Right cardiac atrium (tissue), 5 donors: Measurements from ENCODE around the gene ATP8B3. TPM values are rescaled to one million over a fixed set of nuclear protein-coding genes. Genes with fewer than 3 reads are reported as not detected.

Experiments
- ATAC-seq, 2 donors: fragments of 200-7000 bp; cut with Tn5 transposase; one replicate each; pipeline versions ENCODE4 v1.8.0 to v1.9.1; 2020; ENCODE audit warnings: moderate library complexity in 2 of 2, mild to moderate bottlenecking in 1 of 2
- DNase-seq, 3 donors: peaks; one replicate each; pipeline ENCODE4 v3.0.0-alpha.2; 2020
- H3K27ac ChIP-seq: one replicate; pipeline ENCODE4 v1.5.1; 2013; ENCODE audit warnings: mild to moderate bottlenecking, low read length, control low read depth, moderate library complexity
- H3K27me3 ChIP-seq: one replicate; pipeline ENCODE4 v1.6.1; 2013; ENCODE audit not compliant: control insufficient read depth, insufficient read depth
- H3K4me1 ChIP-seq: one replicate; pipeline ENCODE4 v1.6.1; 2013; ENCODE audit warnings: low read length; ENCODE audit not compliant: control insufficient read depth, insufficient read depth
- H3K4me3 ChIP-seq: one replicate; pipeline ENCODE4 v1.5.1; 2013; ENCODE audit warnings: low read length, control low read depth
- H3K9me3 ChIP-seq: one replicate; pipeline ENCODE4 v1.6.1; 2013; ENCODE audit warnings: low read length; ENCODE audit not compliant: control insufficient read depth
- WGBS: extraction: QIAGEN DNeasy Blood & Tissue Kit; methylation state at CpG from one replicate; pipeline ENCODE4 v1.1.7; 2013; 5-methylcytosine and 5-hydroxymethylcytosine counted together
- intact Hi-C, 4 donors: fragments of 100-400 bp; cut with DNase I; formaldehyde crosslinking; loops; one replicate each; pipeline versions ENCODE4 v1.11.0 to v1.14.0; 2022 to 2023
- polyA plus RNA-seq: library from polyadenylated mRNA; stranded (reverse); fragments of 200-250 nt; gene quantifications from one replicate; pipeline ENCODE4 v1.2.3, GENCODE V29; 2013
- total RNA-seq, 4 donors: library from RNA; stranded (reverse); fragmentation: NEBNext Ultra II Directional; extraction: Animal tissue kit (Norgen Biotek cat#: 25700); gene quantifications; one replicate each; pipeline ENCODE4 v1.2.1, GENCODE V29; 2021
- donor health status: healthy with polysubstance abuse.
- donor health status: DM: no; HTN: yes; CAD: no.
- donor health status: DM: no; HTN: no; CAD: no.
- donor health status: DM: no; HTN: yes; CAD: no; lungs with severe emphysema.
- donor health status: DM: yes; HTN: yes; CAD: no.

ATP8B3 gene
- total and polyA plus RNA-seq, 5 donors, result 0.53 to 1.9 (median 1.4) TPM

GRCh38 chr19:1787116-1787515 is 25.0 kb downstream of the ATP8B3 start:
- WGBS, result 70% methylated on average over 8 of the region's 8 CpGs
- Histone ChIP-seq H3K4me3 (no peak overlapping the region), H3K4me1 (no peaks in the 10 kb centered on the region), H3K9me3 (peaks cover 1% of the 10 kb centered on the region), H3K27ac (no peak overlapping the region), H3K27me3 (no peaks in the 10 kb centered on the region)
- intact Hi-C loops, result no loop called here
- DNase-seq (peak in 1 of 3 donors; percentile 12), ATAC-seq (no peak)

DNA sequence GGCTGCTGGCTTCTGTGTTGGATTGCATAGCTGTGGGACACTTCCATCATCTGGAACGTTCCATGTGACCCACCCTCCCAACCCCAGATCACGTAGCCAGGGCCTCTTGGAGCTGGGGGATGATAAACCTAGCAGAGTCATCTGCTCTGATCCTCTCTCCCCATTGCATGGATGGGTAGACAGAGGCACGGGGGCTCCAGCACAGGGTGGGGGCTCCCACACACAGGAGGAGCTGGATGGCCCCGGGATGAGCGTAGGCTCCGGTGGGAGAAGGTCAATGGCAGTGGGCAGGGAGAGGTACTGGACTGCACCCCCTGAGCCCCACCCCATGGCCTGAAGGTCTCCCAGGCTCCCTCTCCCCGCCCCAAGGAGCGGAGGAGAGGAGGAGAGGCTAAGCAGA is 25.4 kb downstream of the ATP8B3 start:
- no peak for ATAC-seq
- Histone ChIP-seq H3K4me1 (no peaks in the 10 kb centered on the region), H3K9me3 (peaks cover 2% of the 10 kb centered on the region), H3K4me3 (no peak overlapping the region), H3K27ac (no peak overlapping the region), H3K27me3 (no peaks in the 10 kb centered on the region)
- WGBS, result 86% methylated on average over 8 of the region's 8 CpGs
- intact Hi-C loops, result no loop called here
- peak in 1 of 3 donors; percentile 30 for DNase-seq

GRCh38 chr19:1785310-1785709 is 26.8 kb downstream of the ATP8B3 start:
- intact Hi-C loops, result no loop called here
- H3K27me3 ChIP-seq, result no peaks in the 10 kb centered on the region

DNA sequence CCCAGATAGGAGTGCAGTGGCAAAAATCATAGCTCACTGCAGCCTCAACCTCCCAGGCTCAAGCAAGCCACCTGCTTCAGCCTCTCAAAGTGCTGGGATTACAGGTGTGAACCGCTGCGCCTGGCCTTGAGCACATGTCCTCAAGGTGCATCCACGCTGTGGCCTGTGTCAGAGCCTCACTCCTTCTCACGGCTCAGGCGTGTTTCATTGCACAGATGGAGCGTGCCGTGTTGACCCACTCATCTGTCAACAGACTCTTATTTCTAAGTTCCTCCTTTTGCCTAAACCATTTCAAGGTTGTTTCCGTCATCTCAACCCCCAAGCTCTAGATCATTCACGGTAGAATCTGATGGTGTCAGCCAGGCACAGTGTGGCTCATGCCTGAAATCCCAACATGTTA is 28.2 kb downstream of the ATP8B3 start:
- DNase-seq (peak in 1 of 3 donors; percentile 21), ATAC-seq (no peak)
- Histone ChIP-seq H3K4me1 (no peaks in the 10 kb centered on the region), H3K9me3 (peaks cover 2% of the 10 kb centered on the region), H3K27me3 (no peaks in the 10 kb centered on the region), H3K27ac (no peak overlapping the region), H3K4me3 (no peak overlapping the region)
- 83% methylated on average over 9 of the region's 9 CpGs for WGBS
- intact Hi-C loops, result no loop called here

More at GRCh38 chr19:1785310-1785709, 26.8 kb downstream of the ATP8B3 start:
- peak in 1 of 3 donors; percentile 22 for DNase-seq
- Histone ChIP-seq H3K4me1 (no peaks in the 10 kb centered on the region), H3K9me3 (peaks cover 2% of the 10 kb centered on the region), H3K4me3 (no peak overlapping the region), H3K27ac (no peak overlapping the region)
- 93% methylated on average over 19 of the region's 19 CpGs for WGBS
- no peak for ATAC-seq

DNA sequence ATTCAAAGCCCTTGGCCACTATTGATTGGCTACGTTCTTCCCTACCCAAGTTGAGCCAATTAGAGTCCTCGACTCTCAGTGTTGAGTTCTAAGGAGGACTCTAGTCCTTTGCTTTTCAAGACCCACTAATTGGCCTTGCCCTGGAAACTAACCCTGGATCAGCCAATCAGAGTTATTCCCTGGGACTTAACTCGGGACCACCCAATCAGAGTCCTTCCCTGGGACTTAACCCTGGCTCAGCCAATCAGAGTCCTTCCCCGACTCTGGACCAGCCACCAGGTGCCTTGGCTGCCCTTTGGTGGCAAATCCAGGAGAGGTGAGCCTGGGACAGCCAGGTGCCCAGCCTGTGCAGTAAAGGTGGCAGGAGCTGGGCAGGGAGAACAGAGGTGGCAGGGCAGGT is 28.7 kb downstream of the ATP8B3 start:
- ATAC-seq (no peak), DNase-seq (peak in 1 of 3 donors; percentile 6)
- Histone ChIP-seq H3K4me1 (no peaks in the 10 kb centered on the region), H3K27me3 (no peaks in the 10 kb centered on the region), H3K9me3 (peaks cover 2% of the 10 kb centered on the region), H3K4me3 (no peak overlapping the region), H3K27ac (no peak overlapping the region)
- intact Hi-C loops, result no loop called here
- WGBS, result 91% methylated on average over 4 of the region's 4 CpGs

GRCh38 chr19:1782521-1782920 is 29.6 kb downstream of the ATP8B3 start:
- intact Hi-C loops, result no loop called here
- Histone ChIP-seq H3K4me1 (no peaks in the 10 kb centered on the region), H3K27ac (no peak overlapping the region), H3K27me3 (no peaks in the 10 kb centered on the region), H3K4me3 (no peak overlapping the region), H3K9me3 (peaks cover 2% of the 10 kb centered on the region)
- no peak for ATAC-seq
- 64% methylated on average over 7 of the region's 7 CpGs for WGBS
- DNase-seq, result no peak

DNA sequence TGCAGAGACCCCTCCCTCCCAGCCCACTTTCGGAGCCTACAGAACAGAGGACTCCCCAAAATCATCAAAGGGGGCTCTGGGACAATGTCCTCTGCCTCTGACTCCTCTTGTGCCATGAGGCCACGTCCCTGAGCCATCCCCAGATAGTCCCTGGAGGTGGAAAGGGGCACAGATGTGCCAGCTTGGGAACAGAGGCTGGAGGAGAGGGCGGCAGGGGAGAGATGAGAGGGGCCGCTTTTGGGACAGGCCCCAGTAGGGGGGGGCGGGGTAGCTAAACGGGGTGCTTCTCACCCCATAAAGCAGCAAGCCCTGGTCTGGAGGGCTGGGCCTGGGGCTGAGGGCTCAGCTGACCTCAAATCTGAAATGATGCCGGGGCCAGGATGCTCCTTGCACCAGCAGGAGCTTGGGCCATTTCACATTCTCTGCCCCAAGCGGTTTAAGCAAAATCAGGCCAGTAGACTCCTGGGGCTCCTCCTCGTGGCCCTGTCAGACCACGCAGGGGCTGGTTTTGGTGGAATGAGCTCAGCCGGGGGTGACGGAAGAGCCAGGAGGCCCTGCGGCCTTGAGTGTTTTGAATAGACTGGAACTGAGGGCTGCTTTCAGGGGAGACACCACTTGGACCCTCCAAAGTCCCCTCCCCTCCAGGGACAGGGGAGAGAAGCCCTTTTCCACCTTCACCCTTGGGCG is 31.7 kb downstream of the ATP8B3 start:
- intact Hi-C loops, result no loop called here
- Histone ChIP-seq H3K27me3 (no peaks in the 10 kb centered on the region), H3K4me3 (no peak overlapping the region), H3K27ac (no peak overlapping the region), H3K4me1 (no peaks in the 10 kb centered on the region), H3K9me3 (peaks cover 2% of the 10 kb centered on the region)
- no peak for ATAC-seq
- WGBS, result 33% methylated on average over 14 of the region's 14 CpGs
- peak in 1 of 3 donors; percentile 27 for DNase-seq

- WGBS, result 29% methylated on average over 16 of the region's 16 CpGs
- DNase-seq (peak in 1 of 3 donors; percentile 10), ATAC-seq (no peak)
- no peak overlapping the region for H3K27ac ChIP-seq
- intact Hi-C loops, result no loop called here
- H3K4me3 ChIP-seq, result no peak overlapping the region
- H3K4me1 ChIP-seq, result no peaks in the 10 kb centered on the region
- H3K9me3 ChIP-seq, result peaks cover 5% of the 10 kb centered on the region
- H3K27me3 ChIP-seq, result no peaks in the 10 kb centered on the region
These were observed 32.5 kb downstream of the ATP8B3 start for GRCh38 chr19:1779574-1779973.

DNA sequence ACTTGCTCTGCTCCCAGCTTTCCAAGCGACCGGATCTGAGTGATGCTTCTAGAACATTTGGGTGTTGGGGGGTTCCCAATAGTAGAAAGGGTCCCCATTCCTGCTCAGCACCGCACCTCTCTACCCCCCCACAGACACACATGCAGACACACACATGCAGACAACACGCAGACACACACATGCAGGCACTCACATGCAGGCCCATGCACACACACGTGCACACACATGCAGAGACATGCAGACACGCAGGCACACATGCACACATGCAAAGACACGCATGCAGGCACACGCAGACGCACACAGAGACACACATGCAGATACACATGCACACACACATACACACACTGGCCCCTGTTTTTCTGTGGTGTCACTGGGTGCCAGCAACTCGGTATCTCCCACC is 34.9 kb downstream of the ATP8B3 start:
- peaks cover 4% of the 10 kb centered on the region for H3K9me3 ChIP-seq
- no peak overlapping the region for H3K27ac ChIP-seq
- intact Hi-C loops, result no loop called here
- H3K4me3 ChIP-seq, result no peak overlapping the region
- no peaks in the 10 kb centered on the region for H3K27me3 ChIP-seq
- DNase-seq (peak in 1 of 3 donors; percentile 11), ATAC-seq (no peak)
- WGBS, result 58% methylated on average over 10 of the region's 10 CpGs
- H3K4me1 ChIP-seq, result no peaks in the 10 kb centered on the region

DNA sequence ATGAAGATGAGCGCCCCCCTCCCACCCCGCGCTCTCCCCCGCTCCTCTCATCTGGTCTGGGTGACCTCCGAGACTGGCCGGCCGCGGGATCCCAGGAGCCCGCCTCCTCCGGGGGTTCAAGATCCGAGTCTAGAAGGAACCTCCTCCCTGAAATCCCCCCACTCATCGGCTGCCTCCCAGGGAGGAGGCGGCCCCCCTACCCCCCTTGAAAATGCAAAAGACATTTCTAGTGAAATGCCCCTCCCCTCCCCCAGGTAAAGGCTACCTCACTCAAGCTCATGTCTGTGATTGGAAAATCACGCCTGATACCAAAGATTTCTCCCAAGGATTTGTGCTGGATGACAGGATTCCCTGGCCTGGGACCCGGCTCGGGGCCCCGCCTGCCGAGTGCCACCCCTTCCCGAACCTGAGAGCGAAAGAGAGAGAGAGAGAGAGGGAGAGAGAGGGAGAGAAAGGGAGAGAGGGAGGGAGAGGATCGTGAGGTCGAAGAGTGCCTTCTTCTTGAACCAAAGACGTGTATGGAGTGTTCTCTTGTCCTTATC is 35.4 kb downstream of the ATP8B3 start:
- H3K4me1 ChIP-seq, result no peaks in the 10 kb centered on the region
- H3K9me3 ChIP-seq, result peaks cover 3% of the 10 kb centered on the region
- intact Hi-C loops, result no loop called here
- WGBS, result 4% methylated on average over 23 of the region's 23 CpGs
- no peak overlapping the region for H3K27ac ChIP-seq
- DNase-seq (peak in 1 of 3 donors; percentile 30), ATAC-seq (no peak)
- H3K27me3 ChIP-seq, result no peaks in the 10 kb centered on the region
- H3K4me3 ChIP-seq, result no peak overlapping the region

GRCh38 chr19:1775951-1776605 is 36.0 kb downstream of the ATP8B3 start:
- WGBS, result 2% methylated on average over 50 of the region's 50 CpGs
- DNase-seq (peak in 1 of 3 donors; percentile 44), ATAC-seq (no peak)
- Histone ChIP-seq H3K4me3 (no peak overlapping the region), H3K4me1 (no peaks in the 10 kb centered on the region), H3K9me3 (peaks cover 5% of the 10 kb centered on the region), H3K27ac (no peak overlapping the region), H3K27me3 (no peaks in the 10 kb centered on the region)
- intact Hi-C loops, result no loop called here
